DMS 273 (cell line): Measurements from ENCODE around the gene UBE3D.
A peak's percentile ranks its signal among the peaks of the same experiment; 100 is the strongest.
"Not testable (repeated sequence)": the region's sequence is repeated elsewhere in the genome, so short reads cannot be mapped to it uniquely, and the experiment has no call there.

Experiments used
- DNase-seq: peaks from one replicate; lab custom pipeline; 2025; ENCODE audit not compliant: unreplicated experiment; lab: John Stamatoyannopoulos, UW

Gene UBE3D

GRCh38 chr6:83057705-83058321, 7.8 kb downstream of the UBE3D start:
- DNase-seq = peak; percentile 69

GRCh38 chr6:83055366-83055964, 10.2 kb downstream of the UBE3D start:
- DNase-seq = peak; percentile 61

GRCh38 chr6:83053678-83054077, 12.0 kb downstream of the UBE3D start:
- no peak for DNase-seq

GRCh38 chr6:83051377-83052172, 14.1 kb downstream of the UBE3D start:
- DNase-seq = no peak

GRCh38 chr6:83047065-83047754, 18.4 kb downstream of the UBE3D start:
- DNase-seq = no peak

GRCh38 chr6:83044091-83044768, 21.4 kb downstream of the UBE3D start:
- no peak for DNase-seq

GRCh38 chr6:83042467-83043053, 23.1 kb downstream of the UBE3D start:
- DNase-seq = no peak

GRCh38 chr6:83038246-83038645, 27.4 kb downstream of the UBE3D start:
- DNase-seq = no peak

- no peak for DNase-seq
Measured at GRCh38 chr6:83031689-83032088, 34.0 kb downstream of the UBE3D start.

- no peak for DNase-seq
Measured at GRCh38 chr6:83019741-83020140, 45.9 kb downstream of the UBE3D start.

- DNase-seq = not testable (repeated sequence)
Measured at GRCh38 chr6:83011131-83011530, 54.5 kb downstream of the UBE3D start.

GRCh38 chr6:83008626-83009025, 57.0 kb downstream of the UBE3D start:
- DNase-seq = no peak

GRCh38 chr6:83006270-83006905, 59.3 kb downstream of the UBE3D start:
- no peak for DNase-seq

GRCh38 chr6:82996156-82996555, 69.5 kb downstream of the UBE3D start:
- no peak for DNase-seq

GRCh38 chr6:82995066-82995465, 70.6 kb downstream of the UBE3D start:
- DNase-seq = no peak

GRCh38 chr6:82989736-82990290, 75.8 kb downstream of the UBE3D start:
- DNase-seq = no peak

- DNase-seq = peak; percentile 6
Measured at GRCh38 chr6:82988930-82989351, 76.7 kb downstream of the UBE3D start.

GRCh38 chr6:82987951-82988350, 77.7 kb downstream of the UBE3D start:
- DNase-seq = no peak

- DNase-seq = no peak
Measured at GRCh38 chr6:82987416-82987815, 78.2 kb downstream of the UBE3D start.

- no peak for DNase-seq
Measured at GRCh38 chr6:82984720-82985119, 80.9 kb downstream of the UBE3D start.
